ENCODE results near the gene HEXA.

The HEXA gene

GRCh38 chr15:72377331-72377730 lies 1.5 kb upstream of the HEXA start:
- no peak for DNase-seq (ENCODE audit: low read depth in 2 of 3, low spot score in 1 of 3)

- no peak for DNase-seq (ENCODE audit: low read depth in 2 of 3, low spot score in 1 of 3)
These were observed 341 bp downstream of the HEXA start for GRCh38 chr15:72375501-72375845.

DNA sequence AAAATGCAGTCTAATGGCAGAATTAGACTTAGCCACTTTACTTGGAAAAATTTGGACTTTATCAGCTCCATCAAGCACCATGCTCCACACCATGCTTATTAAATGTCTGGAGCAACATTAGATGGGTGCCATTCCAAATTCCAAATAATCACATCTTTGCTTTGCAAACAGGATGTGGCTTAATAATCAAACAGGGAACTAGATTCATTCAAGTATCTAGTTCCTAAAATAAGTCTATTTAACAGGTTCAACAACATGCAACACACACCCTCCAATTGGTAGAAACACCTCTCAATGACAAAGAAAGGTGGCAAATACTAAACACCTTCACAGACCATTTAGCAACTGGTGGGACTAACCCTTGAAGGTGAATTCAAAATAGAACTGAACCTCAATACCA lies 3.5 kb downstream of the HEXA start:
- no peak for DNase-seq (ENCODE audit: low read depth in 2 of 3, low spot score in 1 of 3)

DNA sequence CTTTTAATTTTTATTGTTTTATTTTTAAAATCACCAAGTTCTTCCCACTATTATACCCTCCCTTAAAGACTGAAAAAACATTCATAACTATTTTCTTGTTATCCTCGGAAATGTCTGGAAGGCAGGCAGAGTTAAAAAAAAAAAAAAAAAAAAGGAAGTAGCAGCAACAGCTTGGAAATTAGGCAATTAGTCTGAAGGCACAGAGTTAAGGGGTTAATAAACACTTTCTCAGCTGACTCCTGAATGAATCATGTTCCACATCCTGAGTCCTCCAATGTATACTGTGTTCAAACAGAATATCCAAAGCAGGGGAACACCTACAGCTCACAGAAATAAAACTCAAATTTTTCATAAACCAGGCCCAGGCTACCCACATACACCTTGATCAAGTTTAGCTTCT lies 5.8 kb downstream of the HEXA start:
- no peak for DNase-seq (ENCODE audit: low read depth in 2 of 3, low spot score in 1 of 3)

GRCh38 chr15:72368899-72369298 lies 6.9 kb downstream of the HEXA start:
- DNase-seq (ENCODE audit: low read depth in 2 of 3, low spot score in 1 of 3), result no peak

GRCh38 chr15:72368325-72368724 lies 7.5 kb downstream of the HEXA start:
- no peak for DNase-seq (ENCODE audit: low read depth in 2 of 3, low spot score in 1 of 3)

GRCh38 chr15:72365844-72366243 lies 10.0 kb downstream of the HEXA start:
- DNase-seq (ENCODE audit: low read depth in 2 of 3, low spot score in 1 of 3), result no peak

DNA sequence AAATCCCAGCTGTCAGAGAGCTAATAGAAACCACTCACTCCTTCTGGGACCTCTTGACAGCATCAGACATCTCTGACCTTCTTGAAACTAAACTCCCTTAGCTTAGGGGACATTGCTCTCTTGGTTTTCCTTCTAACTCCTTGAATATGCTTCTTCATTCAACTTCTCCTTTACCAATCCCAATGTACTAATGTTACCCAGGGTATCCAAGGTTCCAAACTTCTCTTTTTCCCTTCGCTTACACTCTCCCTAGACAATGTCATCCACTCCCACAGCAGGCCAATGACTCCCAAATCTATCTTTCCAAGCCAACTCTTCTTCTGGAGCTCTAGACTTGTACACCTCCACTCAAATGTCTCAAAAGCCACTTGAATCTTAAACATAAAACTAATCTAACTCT lies 14.6 kb downstream of the HEXA start:
- DNase-seq (ENCODE audit: low read depth in 2 of 3, low spot score in 1 of 3), result no peak

GRCh38 chr15:72358650-72359171 lies 17.1 kb downstream of the HEXA start:
- DNase-seq (ENCODE audit: low read depth in 2 of 3, low spot score in 1 of 3), result no peak

DNA sequence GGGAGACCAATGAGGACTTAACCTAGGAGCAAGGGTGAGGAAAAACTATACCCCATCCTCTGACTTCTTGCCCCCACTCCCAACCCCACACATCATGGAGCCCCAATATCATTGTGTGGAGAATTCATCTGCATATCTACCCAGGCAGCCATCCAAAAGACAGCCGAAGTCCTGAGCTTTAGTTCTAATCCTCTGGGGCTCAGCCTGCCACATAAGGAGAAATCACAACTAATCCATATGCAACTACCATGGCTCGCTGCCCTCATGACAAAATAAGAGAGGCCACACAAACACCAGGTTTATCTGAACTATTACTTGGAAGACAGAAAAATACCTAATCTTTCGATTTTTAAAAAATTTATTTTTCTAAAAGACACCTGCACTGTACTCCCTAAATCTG lies 17.7 kb downstream of the HEXA start:
- DNase-seq (ENCODE audit: low read depth in 2 of 3, low spot score in 1 of 3), result no peak

- no peak for DNase-seq (ENCODE audit: low read depth in 2 of 3, low spot score in 1 of 3)
These were observed 21.3 kb downstream of the HEXA start for GRCh38 chr15:72354496-72354895.

DNA sequence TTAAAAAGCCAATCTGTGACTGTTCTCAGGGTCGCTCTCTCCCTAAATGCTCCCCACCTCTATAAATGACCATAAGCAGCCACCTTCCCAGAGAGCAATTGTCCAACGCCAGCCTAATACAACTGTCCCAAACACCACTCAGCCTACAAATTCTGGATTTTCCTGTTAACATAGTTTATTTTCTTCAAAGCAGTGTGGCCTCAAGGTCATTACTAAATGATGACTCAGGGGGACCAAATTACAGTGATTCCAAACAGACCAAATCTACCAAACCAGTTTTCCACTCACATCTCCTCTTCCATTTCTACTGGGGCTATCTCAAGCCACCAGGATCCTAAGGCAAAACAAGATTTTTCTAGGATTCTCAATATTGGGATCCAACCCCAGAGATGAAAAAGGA lies 22.5 kb downstream of the HEXA start:
- no peak for DNase-seq (ENCODE audit: low read depth in 2 of 3, low spot score in 1 of 3)

- no peak for DNase-seq (ENCODE audit: low read depth in 2 of 3, low spot score in 1 of 3)
These were observed 30.0 kb downstream of the HEXA start for GRCh38 chr15:72345806-72346205.

DNA sequence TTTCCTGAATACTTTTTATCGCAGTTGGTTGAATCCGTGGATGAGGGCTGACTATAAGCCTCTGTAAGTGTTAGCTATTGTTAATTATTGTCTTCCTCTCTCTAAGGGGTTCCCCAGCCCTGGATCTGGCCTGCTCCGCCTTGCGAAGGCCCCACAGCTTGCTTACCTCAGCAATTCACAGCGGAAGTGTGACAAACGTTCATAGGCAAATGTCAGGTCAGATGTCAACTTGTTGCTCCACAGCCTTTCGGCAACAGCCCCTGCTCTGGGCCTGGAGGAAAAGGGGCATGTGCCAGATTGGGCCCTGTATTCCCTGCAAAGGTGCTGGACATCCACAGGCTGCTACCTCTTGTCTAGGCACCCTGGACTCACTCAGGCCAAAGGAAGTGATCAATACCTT lies 30.5 kb downstream of the HEXA start:
- DNase-seq (ENCODE audit: low read depth in 2 of 3, low spot score in 1 of 3), result no peak

GRCh38 chr15:72344602-72345001 lies 31.2 kb downstream of the HEXA start:
- DNase-seq (ENCODE audit: low read depth in 2 of 3, low spot score in 1 of 3), result no peak

- no peak for DNase-seq (ENCODE audit: low read depth in 2 of 3, low spot score in 1 of 3)
These were observed 33.4 kb downstream of the HEXA start for GRCh38 chr15:72342385-72342784.

- DNase-seq (ENCODE audit: low read depth in 2 of 3, low spot score in 1 of 3), result no peak
These were observed 34.5 kb downstream of the HEXA start for GRCh38 chr15:72341361-72341760.

DNA sequence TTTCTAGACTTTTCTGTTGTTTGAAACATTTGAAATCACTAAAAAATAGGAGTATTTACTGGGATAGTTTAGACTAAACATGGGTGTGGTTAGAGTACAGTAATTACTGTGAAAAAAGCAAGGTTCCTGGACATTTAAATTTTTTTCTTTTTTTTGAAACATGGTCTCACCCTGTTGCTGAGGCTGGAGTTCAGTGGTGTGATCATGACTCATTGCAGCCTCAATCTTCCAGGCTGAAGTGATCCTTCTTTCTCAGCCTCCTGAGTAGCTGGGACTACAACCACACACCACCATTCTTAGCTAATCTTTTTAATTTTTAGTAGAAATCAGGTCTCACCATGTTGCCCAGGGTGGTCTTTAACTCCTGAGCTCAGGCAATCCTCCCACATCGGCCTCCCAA lies 35.4 kb downstream of the HEXA start:
- no peak for DNase-seq (ENCODE audit: low read depth in 2 of 3, low spot score in 1 of 3)

DNA sequence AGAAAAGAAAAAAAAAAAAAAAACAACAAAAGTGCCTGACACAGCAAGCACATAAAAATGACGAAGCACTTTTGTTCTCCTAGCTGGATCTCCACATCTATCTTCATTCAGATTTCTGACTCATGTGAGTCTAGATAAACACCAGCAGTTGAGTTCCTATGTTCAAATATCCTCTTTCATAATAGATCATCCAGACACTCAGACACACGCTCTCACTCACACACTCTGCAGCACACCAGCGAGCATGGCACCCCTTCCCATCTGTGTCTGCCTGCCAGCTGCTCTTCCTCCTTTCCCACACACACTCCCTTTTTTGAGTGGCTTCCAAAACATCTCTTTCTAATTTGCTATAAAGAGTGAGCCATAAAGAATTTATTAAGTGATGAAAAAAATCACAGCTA lies 36.0 kb downstream of the HEXA start:
- DNase-seq (ENCODE audit: low read depth in 2 of 3, low spot score in 1 of 3), result no peak

DNA sequence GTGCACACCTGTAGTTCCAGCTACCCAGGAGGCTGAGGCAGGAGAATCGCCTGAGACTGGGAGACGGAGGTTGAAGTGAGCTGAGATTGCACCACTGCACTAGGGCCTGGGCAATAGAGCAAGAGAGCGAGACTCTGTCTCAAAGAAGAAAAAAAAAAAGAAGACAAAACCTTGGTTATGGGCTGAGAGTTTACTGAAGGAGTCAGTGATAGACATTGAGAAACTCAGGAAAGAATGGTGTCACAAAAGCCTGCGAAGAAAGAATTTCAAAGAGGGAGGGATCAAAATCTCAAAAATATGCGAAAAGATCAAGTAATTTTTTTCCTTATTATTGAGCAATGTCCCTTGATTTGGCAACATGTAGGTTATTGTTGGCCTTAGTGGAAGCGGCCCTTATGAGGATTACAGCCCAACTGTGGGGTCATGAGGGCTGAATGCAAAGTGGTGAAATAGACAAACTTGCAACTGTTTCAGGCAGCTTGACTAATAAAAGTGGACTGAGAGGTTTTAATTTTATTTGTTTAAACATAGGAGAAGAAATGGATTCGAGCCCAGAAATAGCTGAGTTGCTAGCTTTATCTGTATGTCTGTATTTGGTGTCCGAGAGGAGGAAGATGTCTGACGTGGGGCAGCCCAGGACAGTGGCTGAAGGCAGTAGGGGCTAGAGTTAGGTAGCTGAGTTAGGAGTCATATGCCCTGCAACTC lies 37.0 kb downstream of the HEXA start:
- DNase-seq (ENCODE audit: low read depth in 2 of 3, low spot score in 1 of 3), result no peak

DNA sequence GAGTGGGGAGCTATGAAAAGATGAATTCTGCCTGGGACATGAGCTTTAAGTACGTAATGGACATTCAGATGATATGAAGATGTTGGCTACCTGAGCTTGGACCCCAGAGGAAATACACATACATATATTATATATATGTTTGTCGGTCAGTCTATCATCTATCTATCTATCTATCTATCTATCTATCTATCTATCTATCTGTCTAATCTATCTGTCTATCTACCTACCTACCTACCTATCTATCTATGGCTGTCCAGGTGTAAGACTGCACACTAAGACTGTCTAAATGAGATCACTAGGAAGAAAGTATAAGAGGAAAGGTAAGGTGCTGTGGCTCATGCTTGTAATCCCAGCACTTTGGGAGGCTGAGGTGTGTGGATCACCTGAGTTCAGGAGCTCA lies 37.7 kb downstream of the HEXA start:
- DNase-seq (ENCODE audit: low read depth in 2 of 3, low spot score in 1 of 3), result no peak

- DNase-seq (ENCODE audit: low read depth in 2 of 3, low spot score in 1 of 3), result no peak
These were observed 41.0 kb downstream of the HEXA start for GRCh38 chr15:72334842-72335241.

- no peak for DNase-seq (ENCODE audit: low read depth in 2 of 3, low spot score in 1 of 3)
These were observed 44.8 kb downstream of the HEXA start for GRCh38 chr15:72331021-72331420.

GRCh38 chr15:72323752-72324151 lies 52.1 kb downstream of the HEXA start:
- no peak for DNase-seq (ENCODE audit: low read depth in 2 of 3, low spot score in 1 of 3)
